Brain microvascular endothelial cell (primary cell): ENCODE data around the gene ZNF609.

ENCODE experiments used
- DNase-seq: peaks from one replicate; pipeline ENCODE4 v3.0.0-alpha.2; 2020
- H3K27ac ChIP-seq: fragments of 250-450 bp; sonication (Bioruptor Pico); 2 replicates; pipeline ENCODE4 v1.5.1; 2020; ENCODE audit warnings: mild to moderate bottlenecking, moderate library complexity
- H3K27me3 ChIP-seq: fragments of 250-450 bp; sonication (Bioruptor Pico); replicated peaks from 2 replicates; pipeline ENCODE4 v1.5.1; 2020; ENCODE audit warnings: mild to moderate bottlenecking
- H3K36me3 ChIP-seq: fragments of 250-450 bp; sonication (Bioruptor Pico); replicated peaks from 2 replicates; pipeline ENCODE4 v1.5.1; 2020; ENCODE audit warnings: mild to moderate bottlenecking
- H3K4me3 ChIP-seq: 2 replicates; pipeline ENCODE4 v1.5.1; 2011; ENCODE audit warnings: low read depth, mild to moderate bottlenecking, control low read depth, low read length, moderate library complexity
- CTCF ChIP-seq: IDR thresholded peaks from 2 replicates; pipeline ENCODE4 v1.5.1; 2011; ENCODE audit warnings: low read depth, mild to moderate bottlenecking, moderate library complexity, low read length, control low read depth, inconsistent platforms; ENCODE audit errors: missing control alignments
- in situ Hi-C: cut with HindIII; loops from 2 replicates; pipeline ENCODE4 v1.10.0; 2017; ENCODE audit warnings: low sequenced_read_pairs, low pct_ligation_motif_present

The ZNF609 gene

GRCh38 chr15:64701482-64702184 is 241.3 kb downstream of the ZNF609 start:
- no peaks in the 10 kb centered on the region for H3K27me3 ChIP-seq
- no peak for DNase-seq
- in situ Hi-C loops, result no loop called here
- H3K27ac ChIP-seq, result no peak overlapping the region
- no peaks in the 10 kb centered on the region for H3K36me3 ChIP-seq
- no peak for TF ChIP-seq CTCF
- H3K4me3 ChIP-seq, result peak overlapping the region; percentile 84

- no peaks in the 10 kb centered on the region for H3K36me3 ChIP-seq
- H3K27me3 ChIP-seq, result no peaks in the 10 kb centered on the region
- peak; percentile 92 for DNase-seq
- H3K27ac ChIP-seq, result peak overlapping the region; percentile 56
- in situ Hi-C loops, result no loop called here
- H3K4me3 ChIP-seq, result peak overlapping the region; percentile 84
- TF ChIP-seq CTCF, result no peak
Observed at GRCh38 chr15:64702816-64703631, 242.6 kb downstream of the ZNF609 start.

- H3K4me3 ChIP-seq, result peak overlapping the region; percentile 84
- H3K36me3 ChIP-seq, result no peaks in the 10 kb centered on the region
- no peak for TF ChIP-seq CTCF
- DNase-seq, result no peak
- peak overlapping the region; percentile 34 for H3K27ac ChIP-seq
- in situ Hi-C loops, result no loop called here
- no peaks in the 10 kb centered on the region for H3K27me3 ChIP-seq
Observed at GRCh38 chr15:64703632-64703959, 243.2 kb downstream of the ZNF609 start.

GRCh38 chr15:64705006-64705405 is 244.6 kb downstream of the ZNF609 start:
- Histone ChIP-seq H3K36me3 (no peaks in the 10 kb centered on the region), H3K27me3 (no peaks in the 10 kb centered on the region), H3K4me3 (no peak overlapping the region), H3K27ac (no peak overlapping the region)
- in situ Hi-C loops, result no loop called here
- no peak for TF ChIP-seq CTCF
- DNase-seq, result no peak

- no peaks in the 10 kb centered on the region for H3K27me3 ChIP-seq
- no peak overlapping the region for H3K4me3 ChIP-seq
- no peak for TF ChIP-seq CTCF
- H3K36me3 ChIP-seq, result no peaks in the 10 kb centered on the region
- no peak overlapping the region for H3K27ac ChIP-seq
- no peak for DNase-seq
- in situ Hi-C loops, result no loop called here
Observed at GRCh38 chr15:64706011-64706911, 245.9 kb downstream of the ZNF609 start.
